ENCODE data around the gene VAMP1.
"Not testable (repeated sequence)": the region's sequence is repeated elsewhere in the genome, so short reads cannot be mapped to it uniquely, and the experiment has no call there.

The VAMP1 gene

GRCh38 chr12:6466751-6467150 is 3.7 kb downstream of the VAMP1 start:
- peak overlapping the region; percentile 90 for H3K4me3 Mint-ChIP-seq
- H3K27me3 Mint-ChIP-seq; DNase-seq (ENCODE audit: low spot score in 2 of 2); ATAC-seq (replicated peaks; ENCODE audit: extremely low read depth, poor library complexity, severe bottlenecking); H3K9me3 Mint-ChIP-seq: not testable (repeated sequence)
- peaks cover 58% of the 10 kb centered on the region for H3K36me3 Mint-ChIP-seq (ENCODE audit: insufficient read depth)
- peaks cover 86% of the 10 kb centered on the region for H3K4me1 Mint-ChIP-seq
- H3K27ac Mint-ChIP-seq (ENCODE audit: low read depth) = peak overlapping the region; percentile 42

- H3K36me3 Mint-ChIP-seq (ENCODE audit: insufficient read depth) = peaks cover 61% of the 10 kb centered on the region
- DNase-seq (ENCODE audit: low spot score in 2 of 2) (no peak), ATAC-seq (replicated peaks; ENCODE audit: extremely low read depth, poor library complexity, severe bottlenecking) (no peak)
- H3K27ac Mint-ChIP-seq (ENCODE audit: low read depth) = peak overlapping the region; percentile 75
- H3K4me3 Mint-ChIP-seq = no peak overlapping the region
- H3K4me1 Mint-ChIP-seq = peaks cover 88% of the 10 kb centered on the region
- no peaks in the 10 kb centered on the region for H3K9me3 Mint-ChIP-seq
- no peaks in the 10 kb centered on the region for H3K27me3 Mint-ChIP-seq
These were observed 4.3 kb downstream of the VAMP1 start for GRCh38 chr12:6466184-6466573.

GRCh38 chr12:6465467-6466183 is 4.9 kb downstream of the VAMP1 start:
- ATAC-seq (replicated peaks; ENCODE audit: extremely low read depth, poor library complexity, severe bottlenecking) = no peak
- Mint-ChIP-seq H3K9me3 (no peaks in the 10 kb centered on the region), H3K36me3 (ENCODE audit: insufficient read depth) (peaks cover 62% of the 10 kb centered on the region), H3K27me3 (no peaks in the 10 kb centered on the region), H3K4me3 (no peak overlapping the region), H3K27ac (ENCODE audit: low read depth) (peak overlapping the region; percentile 75), H3K4me1 (peaks cover 90% of the 10 kb centered on the region)
- DNase-seq (ENCODE audit: low spot score in 2 of 2) = peak in 1 of 2 donors; percentile 32

GRCh38 chr12:6464531-6464930 is 5.9 kb downstream of the VAMP1 start:
- Mint-ChIP-seq H3K36me3 (ENCODE audit: insufficient read depth) (peaks cover 63% of the 10 kb centered on the region), H3K4me3 (peak overlapping the region; percentile 78), H3K4me1 (peaks cover 90% of the 10 kb centered on the region), H3K9me3 (no peaks in the 10 kb centered on the region), H3K27me3 (no peaks in the 10 kb centered on the region), H3K27ac (ENCODE audit: low read depth) (peak overlapping the region; percentile 99)
- no peak for DNase-seq (ENCODE audit: low spot score in 2 of 2)
- ATAC-seq (replicated peaks; ENCODE audit: extremely low read depth, poor library complexity, severe bottlenecking) = no peak

GRCh38 chr12:6463858-6464257 is 6.6 kb downstream of the VAMP1 start:
- H3K4me1 Mint-ChIP-seq = peaks cover 89% of the 10 kb centered on the region
- H3K27ac Mint-ChIP-seq (ENCODE audit: low read depth) = peak overlapping the region; percentile 99
- H3K4me3 Mint-ChIP-seq = peak overlapping the region; percentile 78
- ATAC-seq (replicated peaks; ENCODE audit: extremely low read depth, poor library complexity, severe bottlenecking) (no peak), DNase-seq (ENCODE audit: low spot score in 2 of 2) (no peak)
- no peaks in the 10 kb centered on the region for H3K9me3 Mint-ChIP-seq
- H3K27me3 Mint-ChIP-seq = no peaks in the 10 kb centered on the region
- H3K36me3 Mint-ChIP-seq (ENCODE audit: insufficient read depth) = peaks cover 68% of the 10 kb centered on the region

- Mint-ChIP-seq H3K27ac (ENCODE audit: low read depth) (peak overlapping the region; percentile 99), H3K27me3 (no peaks in the 10 kb centered on the region), H3K4me1 (peaks cover 88% of the 10 kb centered on the region), H3K9me3 (no peaks in the 10 kb centered on the region), H3K36me3 (ENCODE audit: insufficient read depth) (peaks cover 69% of the 10 kb centered on the region), H3K4me3 (peak overlapping the region; percentile 78)
- ATAC-seq (replicated peaks; ENCODE audit: extremely low read depth, poor library complexity, severe bottlenecking) = no peak
- no peak for DNase-seq (ENCODE audit: low spot score in 2 of 2)
These were observed 7.3 kb downstream of the VAMP1 start for GRCh38 chr12:6463216-6463615.

- H3K4me3 Mint-ChIP-seq = peak overlapping the region; percentile 78
- H3K36me3 Mint-ChIP-seq (ENCODE audit: insufficient read depth) = peaks cover 73% of the 10 kb centered on the region
- DNase-seq (ENCODE audit: low spot score in 2 of 2) (no peak), ATAC-seq (replicated peaks; ENCODE audit: extremely low read depth, poor library complexity, severe bottlenecking) (peak; percentile 42)
- H3K4me1 Mint-ChIP-seq = peaks cover 82% of the 10 kb centered on the region
- no peaks in the 10 kb centered on the region for H3K27me3 Mint-ChIP-seq
- H3K9me3 Mint-ChIP-seq = no peaks in the 10 kb centered on the region
- H3K27ac Mint-ChIP-seq (ENCODE audit: low read depth) = peak overlapping the region; percentile 99
These were observed 8.1 kb downstream of the VAMP1 start for GRCh38 chr12:6462234-6462995.

- Mint-ChIP-seq H3K9me3 (no peaks in the 10 kb centered on the region), H3K27ac (ENCODE audit: low read depth) (peak overlapping the region; percentile 99), H3K36me3 (ENCODE audit: insufficient read depth) (peaks cover 79% of the 10 kb centered on the region), H3K4me3 (peak overlapping the region; percentile 78), H3K27me3 (no peaks in the 10 kb centered on the region), H3K4me1 (peaks cover 79% of the 10 kb centered on the region)
- peak; percentile 60 to 76 for DNase-seq (ENCODE audit: low spot score in 2 of 2)
- peak; percentile 92 for ATAC-seq (replicated peaks; ENCODE audit: extremely low read depth, poor library complexity, severe bottlenecking)
These were observed 8.9 kb downstream of the VAMP1 start for GRCh38 chr12:6461401-6462233.

- Mint-ChIP-seq H3K27me3 (no peaks in the 10 kb centered on the region), H3K4me1 (peaks cover 75% of the 10 kb centered on the region), H3K27ac (ENCODE audit: low read depth) (peak overlapping the region; percentile 99), H3K9me3 (no peaks in the 10 kb centered on the region), H3K36me3 (ENCODE audit: insufficient read depth) (peaks cover 77% of the 10 kb centered on the region), H3K4me3 (peak overlapping the region; percentile 78)
- ATAC-seq (replicated peaks; ENCODE audit: extremely low read depth, poor library complexity, severe bottlenecking) (peak; percentile 16), DNase-seq (ENCODE audit: low spot score in 2 of 2) (no peak)
These were observed 9.6 kb downstream of the VAMP1 start for GRCh38 chr12:6460751-6461371.

GRCh38 chr12:6459004-6459337 is 11.5 kb downstream of the VAMP1 start:
- no peak overlapping the region for H3K4me3 Mint-ChIP-seq
- H3K36me3 Mint-ChIP-seq (ENCODE audit: insufficient read depth) = peaks cover 74% of the 10 kb centered on the region
- no peak for ATAC-seq (replicated peaks; ENCODE audit: extremely low read depth, poor library complexity, severe bottlenecking)
- no peaks in the 10 kb centered on the region for H3K9me3 Mint-ChIP-seq
- no peak for DNase-seq (ENCODE audit: low spot score in 2 of 2)
- peaks cover 67% of the 10 kb centered on the region for H3K4me1 Mint-ChIP-seq
- no peaks in the 10 kb centered on the region for H3K27me3 Mint-ChIP-seq
- peak overlapping the region; percentile 90 for H3K27ac Mint-ChIP-seq (ENCODE audit: low read depth)

GRCh38 chr12:6458281-6459003 is 12.0 kb downstream of the VAMP1 start:
- H3K27ac Mint-ChIP-seq (ENCODE audit: low read depth) = peak overlapping the region; percentile 90
- H3K36me3 Mint-ChIP-seq (ENCODE audit: insufficient read depth) = peaks cover 73% of the 10 kb centered on the region
- H3K27me3 Mint-ChIP-seq = no peaks in the 10 kb centered on the region

More at GRCh38 chr12:6458281-6459003, 12.0 kb downstream of the VAMP1 start:
- no peaks in the 10 kb centered on the region for H3K9me3 Mint-ChIP-seq
- peaks cover 65% of the 10 kb centered on the region for H3K4me1 Mint-ChIP-seq
- DNase-seq (ENCODE audit: low spot score in 2 of 2) = no peak
- no peak overlapping the region for H3K4me3 Mint-ChIP-seq
- ATAC-seq (replicated peaks; ENCODE audit: extremely low read depth, poor library complexity, severe bottlenecking) = no peak
